Keratinocyte (primary cell): ENCODE measurements around the gene SIGLEC15. TPM values are rescaled to one million over a fixed set of nuclear protein-coding genes. Genes with fewer than 3 reads are reported as not detected.
"Not testable (repeated sequence)": the region's sequence is repeated elsewhere in the genome, so short reads cannot be mapped to it uniquely, and the experiment has no call there.

Experiments
- DNase-seq: peaks from one replicate; pipeline ENCODE4 v3.0.0-alpha.2; 2011; ENCODE audit warnings: low read depth, missing footprints, low spot score
- FAIRE-seq: peaks from 2 replicates; lab custom pipeline; 2011; peaks lifted over from hg19 to GRCh38; lab: Jason Lieb, UNC
- H2AFZ ChIP-seq: 2 replicates; pipeline ENCODE4 v1.6.0; 2012; ENCODE audit warnings: low read length, control low read depth, inconsistent platforms; ENCODE audit not compliant: control insufficient read depth
- H3K27ac ChIP-seq: 2 replicates; pipeline ENCODE4 v1.5.1; 2011; ENCODE audit warnings: low read length; ENCODE audit not compliant: control insufficient read depth, insufficient read depth
- H3K27me3 ChIP-seq: 3 replicates; pipeline ENCODE4 v1.6.0; 2011; ENCODE audit warnings: low read length; ENCODE audit not compliant: control insufficient read depth, insufficient read depth; ENCODE audit errors: extremely low read depth
- H3K36me3 ChIP-seq, 2 experiments: 2 replicates in 1 of 2; 3 replicates in 1 of 2; pipeline ENCODE4 v1.5.1; 2011; ENCODE audit warnings: low read length in 2 of 2, mild to moderate bottlenecking in 1 of 2; ENCODE audit not compliant: control insufficient read depth in 2 of 2, insufficient read depth in 2 of 2; ENCODE audit errors: extremely low read depth in 1 of 2
- H3K4me1 ChIP-seq: 3 replicates; pipeline ENCODE4 v1.5.1; 2011; ENCODE audit warnings: low read length; ENCODE audit not compliant: control insufficient read depth, insufficient read depth; ENCODE audit errors: extremely low read depth
- H3K4me2 ChIP-seq: 3 replicates; pipeline ENCODE4 v1.6.0; 2011; ENCODE audit warnings: low read depth, low read length; ENCODE audit not compliant: control insufficient read depth, insufficient read depth; ENCODE audit errors: extremely low read depth
- H3K4me3 ChIP-seq, 3 experiments: fragments of 200-600 bp in 1 of 3; sonication (generic) in 1 of 3; 2 replicates in 2 of 3; 3 replicates in 1 of 3; pipeline ENCODE4 v1.5.1; 2011 to 2016; ENCODE audit warnings: low read length in 3 of 3, mild to moderate bottlenecking in 3 of 3, control low read depth in 2 of 3, inconsistent platforms in 1 of 3, low read depth in 1 of 3, mixed read lengths in 1 of 3, mixed run types in 1 of 3, moderate library complexity in 1 of 3; ENCODE audit not compliant: control insufficient read depth in 2 of 3, insufficient read depth in 2 of 3; ENCODE audit errors: extremely low read depth in 1 of 3
- H3K79me2 ChIP-seq: 2 replicates; pipeline ENCODE4 v1.6.0; 2012; ENCODE audit warnings: low read length; ENCODE audit not compliant: control insufficient read depth, insufficient read depth
- H3K9ac ChIP-seq: 3 replicates; pipeline ENCODE4 v1.6.0; 2011; ENCODE audit warnings: low read length; ENCODE audit not compliant: control insufficient read depth, insufficient read depth; ENCODE audit errors: extremely low read depth
- H3K9me1 ChIP-seq: 3 replicates; pipeline ENCODE4 v1.6.0; 2011; ENCODE audit warnings: low read length; ENCODE audit not compliant: control insufficient read depth, insufficient read depth; ENCODE audit errors: extremely low read depth
- H3K9me3 ChIP-seq: 2 replicates; pipeline ENCODE4 v1.5.1; 2012; ENCODE audit warnings: low read depth, low read length; ENCODE audit not compliant: control insufficient read depth
- H4K20me1 ChIP-seq: 3 replicates; pipeline ENCODE4 v1.6.0; 2011; ENCODE audit warnings: low read length; ENCODE audit not compliant: control insufficient read depth, insufficient read depth; ENCODE audit errors: extremely low read depth
- EZH2 ChIP-seq: IDR thresholded peaks from one replicate; pipeline ENCODE4 v1.6.1; 2012; ENCODE audit warnings: inconsistent platforms, mild to moderate bottlenecking, low read length, moderate library complexity
- dilution Hi-C: fragments of 300-500 bp; cut with MboI; formaldehyde crosslinking; loops from one replicate; pipeline ENCODE4 v1.7.0; 2020; ENCODE audit warnings: low sequenced_read_pairs; ENCODE audit not compliant: extremely low pct_ligation_motif_present
- polyA plus RNA-seq, 5 experiments: library from polyadenylated mRNA; depleted of rRNA in 3 of 5; stranded (reverse) in 3 of 5; stranded (forward) in 1 of 5; unstranded in 1 of 5; fragments of >200 nt; gene quantifications; 1 replicate in 1 of 5; 2 replicates in 3 of 5; 3 replicates in 1 of 5; pipeline versions ENCODE4 v1.2.1 to v1.2.3, GENCODE V29; 2011 to 2012; ENCODE audit warnings: missing spikeins in 2 of 5, low read depth in 1 of 5, low replicate concordance in 1 of 5
- TF ChIP-seq, protein P1 (sequence below), 3 experiments: IDR thresholded peaks in 1 of 3; conservative IDR thresholded peaks in 1 of 3; optimal IDR thresholded peaks in 1 of 3; 2 replicates in 2 of 3; 3 replicates in 1 of 3; pipeline versions ENCODE3 to v1.5.1; 2011; ENCODE audit warnings: low read length in 3 of 3, mild to moderate bottlenecking in 3 of 3, moderate library complexity in 2 of 3, control low read depth in 1 of 3, inconsistent platforms in 1 of 3; ENCODE audit not compliant: insufficient read depth in 2 of 3; ENCODE audit errors: extremely low read depth in 1 of 3

SIGLEC15 gene
- polyA plus RNA-seq, 1 donor (not counting 4 experiments of a cell fraction or from before 2014, with no cell fraction given): not detected

DNA sequence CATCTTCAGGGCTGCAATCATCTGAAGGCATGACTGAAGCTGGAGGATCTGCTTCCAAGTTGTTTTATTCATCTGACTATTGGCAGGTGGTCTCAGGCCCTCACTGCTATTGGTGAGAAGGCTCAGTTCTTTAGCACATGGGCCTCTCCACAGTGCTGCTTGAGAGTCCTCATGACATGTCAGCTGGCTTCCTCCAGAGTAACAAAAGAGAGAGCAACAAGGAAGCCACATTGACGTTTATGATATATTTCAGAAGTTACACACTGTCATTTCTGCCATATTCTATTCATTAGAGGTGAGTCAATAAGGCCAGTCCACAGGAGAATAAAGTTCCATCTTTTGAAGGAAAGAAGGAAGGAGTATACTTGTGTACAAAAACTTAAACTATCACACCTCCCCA is 7.9 kb upstream of the SIGLEC15 start:
- H3K27ac ChIP-seq: no peak overlapping the region
- no peak for FAIRE-seq
- H2AFZ ChIP-seq: no peak overlapping the region
- no peaks in the 10 kb centered on the region for H4K20me1 ChIP-seq
- no peaks in the 10 kb centered on the region for H3K4me1 ChIP-seq
- H3K36me3 ChIP-seq: no peaks in the 10 kb centered on the region
- no peaks in the 10 kb centered on the region for H3K9me3 ChIP-seq
- no peak overlapping the region for H3K4me3 ChIP-seq
- TF ChIP-seq, protein P1, sequence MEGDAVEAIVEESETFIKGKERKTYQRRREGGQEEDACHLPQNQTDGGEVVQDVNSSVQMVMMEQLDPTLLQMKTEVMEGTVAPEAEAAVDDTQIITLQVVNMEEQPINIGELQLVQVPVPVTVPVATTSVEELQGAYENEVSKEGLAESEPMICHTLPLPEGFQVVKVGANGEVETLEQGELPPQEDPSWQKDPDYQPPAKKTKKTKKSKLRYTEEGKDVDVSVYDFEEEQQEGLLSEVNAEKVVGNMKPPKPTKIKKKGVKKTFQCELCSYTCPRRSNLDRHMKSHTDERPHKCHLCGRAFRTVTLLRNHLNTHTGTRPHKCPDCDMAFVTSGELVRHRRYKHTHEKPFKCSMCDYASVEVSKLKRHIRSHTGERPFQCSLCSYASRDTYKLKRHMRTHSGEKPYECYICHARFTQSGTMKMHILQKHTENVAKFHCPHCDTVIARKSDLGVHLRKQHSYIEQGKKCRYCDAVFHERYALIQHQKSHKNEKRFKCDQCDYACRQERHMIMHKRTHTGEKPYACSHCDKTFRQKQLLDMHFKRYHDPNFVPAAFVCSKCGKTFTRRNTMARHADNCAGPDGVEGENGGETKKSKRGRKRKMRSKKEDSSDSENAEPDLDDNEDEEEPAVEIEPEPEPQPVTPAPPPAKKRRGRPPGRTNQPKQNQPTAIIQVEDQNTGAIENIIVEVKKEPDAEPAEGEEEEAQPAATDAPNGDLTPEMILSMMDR (optimal IDR thresholded peaks at IDR 0.05 in 1 of 3, IDR thresholded peaks at IDR 0.05 in 1 of 3, conservative IDR thresholded peaks at IDR 0.05 in 1 of 3; ENCODE audit: extremely low read depth in 1 of 3, insufficient read depth in 2 of 3, low read length in 3 of 3): no peak
- no peak for TF ChIP-seq EZH2
- no peaks in the 10 kb centered on the region for H3K79me2 ChIP-seq
- H3K9ac ChIP-seq: no peak overlapping the region
- dilution Hi-C loops: no loop called here
- H3K4me2 ChIP-seq: no peak overlapping the region
- no peaks in the 10 kb centered on the region for H3K27me3 ChIP-seq
- no peaks in the 10 kb centered on the region for H3K9me1 ChIP-seq
- no peak for DNase-seq

DNA sequence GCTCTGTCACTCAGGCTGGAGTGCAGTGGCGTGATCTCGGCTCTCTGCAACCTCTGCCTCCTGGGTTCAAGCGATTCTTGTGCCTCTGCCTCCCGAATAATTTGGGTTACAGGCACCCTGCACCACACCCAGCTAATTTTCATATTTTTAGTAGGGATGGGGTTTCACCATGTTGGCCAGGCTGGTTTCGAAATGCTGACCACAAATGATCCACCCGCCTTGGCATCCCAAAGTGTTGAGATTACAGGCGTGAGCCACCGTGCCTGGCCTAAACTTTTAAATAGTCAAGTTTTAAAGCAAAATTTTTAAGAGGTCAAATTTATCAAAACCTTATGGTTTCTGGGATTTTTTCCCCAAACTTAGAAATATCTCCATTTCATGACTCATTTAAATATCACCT is 6.7 kb upstream of the SIGLEC15 start:
- dilution Hi-C loops, H3K4me3 ChIP-seq, H3K9ac ChIP-seq, H3K9me3 ChIP-seq, H2AFZ ChIP-seq, H4K20me1 ChIP-seq, H3K4me1 ChIP-seq, H3K4me2 ChIP-seq, H3K27ac ChIP-seq, DNase-seq, H3K36me3 ChIP-seq, H3K79me2 ChIP-seq, H3K27me3 ChIP-seq, H3K9me1 ChIP-seq, FAIRE-seq: not testable (repeated sequence)

- Histone ChIP-seq H3K4me1 (no peaks in the 10 kb centered on the region), H3K27me3 (no peaks in the 10 kb centered on the region), H4K20me1 (no peaks in the 10 kb centered on the region), H3K36me3 (no peaks in the 10 kb centered on the region), H3K79me2 (no peaks in the 10 kb centered on the region), H3K27ac (no peak overlapping the region), H3K9ac (no peak overlapping the region), H3K4me3 (no peak overlapping the region), H3K4me2 (no peak overlapping the region), H2AFZ (no peak overlapping the region), H3K9me1 (no peaks in the 10 kb centered on the region), H3K9me3 (no peaks in the 10 kb centered on the region)
- FAIRE-seq (no peak), DNase-seq (no peak)
- dilution Hi-C loops: no loop called here
- TF ChIP-seq, protein P1 (optimal IDR thresholded peaks at IDR 0.05 in 1 of 3, IDR thresholded peaks at IDR 0.05 in 1 of 3, conservative IDR thresholded peaks at IDR 0.05 in 1 of 3; ENCODE audit: extremely low read depth in 1 of 3, insufficient read depth in 2 of 3, low read length in 3 of 3): no peak
- TF ChIP-seq EZH2: no peak
Observed at GRCh38 chr18:45820106-45820745, 5.2 kb upstream of the SIGLEC15 start.
